AG08396 (cell line): Measurements from ENCODE around the gene ARHGAP28.
A peak's percentile ranks its signal among the peaks of the same experiment; 100 is the strongest.

Source experiments
- DNase-seq: peaks from one replicate; pipeline ENCODE4 v3.0.0; 2012; ENCODE audit warnings: low spot score, mixed read lengths

The ARHGAP28 gene

DNA sequence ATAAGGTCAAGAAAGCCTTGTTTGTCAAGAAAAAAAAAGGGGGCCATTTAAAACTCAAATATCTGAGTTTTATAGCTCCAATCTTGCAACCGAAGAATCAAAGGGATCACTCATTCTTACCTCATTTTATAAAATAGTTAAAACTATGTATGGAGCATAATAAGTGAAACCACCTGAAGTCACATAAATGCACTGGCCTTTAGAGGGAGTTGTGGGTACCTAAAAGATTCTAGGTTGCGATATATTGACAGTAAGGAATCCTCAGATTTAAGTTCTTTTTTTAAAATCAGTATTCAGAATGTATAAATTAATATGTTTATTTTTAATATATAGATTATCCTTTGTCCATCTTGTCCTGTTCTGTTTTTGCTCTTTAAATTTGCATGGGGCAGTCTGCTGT, 3.4 kb downstream of the ARHGAP28 start:
- DNase-seq: no peak

- DNase-seq: no peak
Measured at GRCh38 chr18:6733758-6734157, 4.2 kb downstream of the ARHGAP28 start.

GRCh38 chr18:6734726-6735430, 5.4 kb downstream of the ARHGAP28 start:
- no peak for DNase-seq

- no peak for DNase-seq
Measured at GRCh38 chr18:6737833-6738232, 8.3 kb downstream of the ARHGAP28 start.

GRCh38 chr18:6738622-6739021, 9.1 kb downstream of the ARHGAP28 start:
- no peak for DNase-seq

DNA sequence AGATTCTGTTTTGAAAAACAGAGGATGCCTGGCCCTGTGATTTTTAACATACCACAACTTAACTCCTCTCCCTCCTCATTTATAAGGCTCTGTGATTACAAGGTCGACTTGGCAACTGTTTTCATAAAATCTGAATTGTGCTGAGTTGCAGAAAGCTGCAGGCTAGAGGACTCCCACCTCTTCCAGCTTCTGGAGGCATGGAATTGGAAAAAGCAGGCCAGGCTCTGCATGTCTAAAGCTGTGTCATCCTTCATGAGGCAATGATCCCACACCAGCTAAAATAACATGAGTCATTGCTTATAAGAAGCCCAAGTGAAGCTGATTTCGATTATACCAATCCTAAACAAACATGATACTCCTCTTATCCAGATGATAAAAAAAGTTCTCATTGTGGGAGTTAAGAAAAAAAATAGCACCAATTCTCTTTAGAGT, 11.7 kb downstream of the ARHGAP28 start:
- DNase-seq: peak; percentile 52

- DNase-seq: no peak
Measured at GRCh38 chr18:6741786-6742185, 12.3 kb downstream of the ARHGAP28 start.

- no peak for DNase-seq
Measured at GRCh38 chr18:6743999-6744398, 14.5 kb downstream of the ARHGAP28 start.

GRCh38 chr18:6744816-6745455, 15.4 kb downstream of the ARHGAP28 start:
- no peak for DNase-seq

- DNase-seq: no peak
Measured at GRCh38 chr18:6745504-6746031, 16.1 kb downstream of the ARHGAP28 start.

DNA sequence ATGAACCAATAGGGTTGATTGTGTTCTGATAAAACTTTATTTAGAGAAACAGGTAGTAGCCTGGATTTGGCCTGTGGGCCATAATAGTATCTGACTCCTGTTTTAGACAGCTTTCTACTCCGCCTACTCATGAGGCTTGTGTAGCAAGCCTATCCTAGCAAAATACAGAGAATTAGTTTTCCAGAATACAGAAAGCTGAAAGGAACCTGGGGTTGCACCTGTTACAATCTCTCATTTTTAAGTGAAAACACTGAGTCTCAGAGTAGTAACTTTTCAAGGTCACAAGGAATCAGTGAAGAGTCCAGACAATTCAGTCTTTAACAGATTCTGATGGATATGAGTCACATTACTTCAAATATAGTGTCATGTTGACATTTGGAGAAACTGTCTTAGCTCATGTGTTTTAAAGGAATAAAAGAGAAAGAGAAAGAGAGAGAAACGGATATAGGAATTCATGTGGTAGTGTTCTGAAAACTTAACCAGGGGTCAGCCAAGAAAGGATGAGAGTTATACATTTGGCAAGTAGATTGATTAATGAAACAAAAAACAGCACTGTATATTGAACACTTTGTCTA, 17.0 kb downstream of the ARHGAP28 start:
- no peak for DNase-seq

- DNase-seq: peak; percentile 32
Measured at GRCh38 chr18:6747646-6748045, 18.1 kb downstream of the ARHGAP28 start.

DNA sequence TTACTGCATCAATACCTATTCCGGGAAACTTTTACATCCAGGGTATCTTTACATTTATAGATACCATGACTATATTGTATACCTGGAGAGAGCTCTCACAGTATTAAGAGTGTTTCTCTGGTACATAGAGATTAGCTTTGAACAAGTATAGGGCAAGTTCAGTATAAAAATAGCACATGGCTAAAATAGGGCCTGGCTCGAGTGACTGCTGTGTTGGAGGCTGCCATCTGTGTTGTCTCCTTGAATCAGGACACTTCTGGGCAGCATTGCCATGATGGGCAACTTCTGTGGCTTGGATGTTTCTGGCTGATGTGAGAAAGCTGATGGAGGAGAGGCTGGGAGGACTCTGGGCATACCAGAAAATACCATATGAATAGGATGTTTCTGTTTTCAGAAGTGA, 18.7 kb downstream of the ARHGAP28 start:
- DNase-seq: no peak

GRCh38 chr18:6750411-6750810, 20.9 kb downstream of the ARHGAP28 start:
- no peak for DNase-seq

DNA sequence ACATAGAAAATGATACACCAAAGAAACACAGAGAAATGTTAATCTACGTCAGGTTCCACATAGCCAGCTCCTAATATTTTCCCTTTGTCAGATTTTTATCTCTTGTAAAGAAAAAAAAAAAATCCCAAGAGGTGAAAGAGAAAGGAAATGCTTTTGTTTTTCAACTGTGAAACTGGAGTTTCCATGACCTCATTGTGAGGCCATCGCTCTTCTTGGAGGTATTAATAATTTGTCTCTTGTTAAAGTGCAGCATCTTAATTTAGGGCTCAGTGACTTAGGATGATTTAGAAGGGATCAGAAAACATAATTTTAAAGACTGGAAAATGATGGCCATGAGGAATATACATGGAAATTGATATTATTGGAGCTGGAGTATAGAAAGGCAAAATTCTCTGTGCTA, 21.7 kb downstream of the ARHGAP28 start:
- DNase-seq: no peak

- DNase-seq: no peak
Measured at GRCh38 chr18:6752202-6752860, 22.8 kb downstream of the ARHGAP28 start.

GRCh38 chr18:6755107-6755506, 25.6 kb downstream of the ARHGAP28 start:
- no peak for DNase-seq

DNA sequence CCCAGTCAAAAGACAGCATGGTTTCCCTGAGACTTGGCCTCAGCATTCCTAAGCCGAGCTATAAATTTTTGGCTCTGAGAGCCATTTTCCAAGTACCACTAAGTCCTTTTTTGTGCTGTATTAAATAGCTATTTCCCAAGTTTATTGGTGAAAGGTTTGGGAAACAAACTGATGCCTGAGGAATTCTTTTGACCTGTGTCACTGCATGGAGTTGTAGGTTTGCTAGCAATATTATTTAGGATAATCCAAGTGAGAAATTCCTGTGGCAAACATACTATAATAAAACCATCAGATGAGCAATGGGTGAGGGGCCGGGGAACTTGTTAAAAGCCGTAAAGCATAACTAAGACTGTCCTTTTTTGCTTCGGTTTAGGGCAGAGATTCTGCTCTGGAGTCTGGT, 28.4 kb downstream of the ARHGAP28 start:
- no peak for DNase-seq

GRCh38 chr18:6759579-6759978, 30.1 kb downstream of the ARHGAP28 start:
- DNase-seq: no peak

DNA sequence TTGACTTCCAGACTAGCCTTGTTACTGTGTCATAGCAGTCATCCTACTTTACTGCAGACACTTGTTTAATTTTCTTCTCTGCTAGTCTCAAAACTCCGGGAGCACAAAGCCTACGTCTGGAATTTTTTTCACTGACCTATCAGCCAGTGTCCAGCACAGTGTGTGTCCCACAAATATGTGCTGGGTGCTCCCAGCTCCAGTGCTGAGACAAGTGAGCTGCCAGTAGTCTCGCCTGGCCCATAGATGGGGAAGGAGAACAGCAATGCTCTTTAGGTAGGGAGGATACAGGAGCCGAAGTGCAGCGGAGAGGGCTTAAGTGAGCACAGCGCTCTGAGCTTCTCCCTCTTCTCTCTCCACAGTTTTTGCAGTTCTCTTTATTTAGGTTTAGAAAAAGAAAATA, 34.0 kb downstream of the ARHGAP28 start:
- no peak for DNase-seq

- DNase-seq: no peak
Measured at GRCh38 chr18:6764382-6764781, 34.9 kb downstream of the ARHGAP28 start.

GRCh38 chr18:6773777-6774176, 44.3 kb downstream of the ARHGAP28 start:
- no peak for DNase-seq

DNA sequence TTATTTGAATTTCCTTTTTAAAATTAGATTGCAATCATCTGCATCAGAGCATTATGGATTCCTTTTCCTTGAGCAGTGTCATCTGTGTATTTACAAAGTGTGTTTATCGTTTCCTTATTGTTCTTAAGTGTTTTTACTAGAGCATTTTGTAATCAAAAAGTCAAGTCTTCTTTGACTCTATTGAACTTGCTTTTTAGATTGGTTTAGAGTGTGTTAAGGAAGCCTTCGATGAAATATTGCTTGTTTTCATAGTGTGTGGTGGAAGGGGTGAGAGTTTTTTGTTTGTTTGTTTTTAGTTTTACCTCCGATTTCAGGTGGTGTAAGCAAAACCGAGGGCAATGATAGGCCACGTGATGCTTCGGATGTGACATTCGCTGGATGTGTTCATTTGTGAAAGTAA, 45.7 kb downstream of the ARHGAP28 start:
- DNase-seq: no peak
